ENCODE measurements around the gene ARHGAP25. TPM values are rescaled to one million over a fixed set of nuclear protein-coding genes. Genes with fewer than 3 reads are reported as not detected.
A peak's percentile ranks its signal among the peaks of the same experiment; 100 is the strongest.

Gene ARHGAP25
- total RNA-seq, 1 donor from 2014 or later = 0.08 TPM

DNA sequence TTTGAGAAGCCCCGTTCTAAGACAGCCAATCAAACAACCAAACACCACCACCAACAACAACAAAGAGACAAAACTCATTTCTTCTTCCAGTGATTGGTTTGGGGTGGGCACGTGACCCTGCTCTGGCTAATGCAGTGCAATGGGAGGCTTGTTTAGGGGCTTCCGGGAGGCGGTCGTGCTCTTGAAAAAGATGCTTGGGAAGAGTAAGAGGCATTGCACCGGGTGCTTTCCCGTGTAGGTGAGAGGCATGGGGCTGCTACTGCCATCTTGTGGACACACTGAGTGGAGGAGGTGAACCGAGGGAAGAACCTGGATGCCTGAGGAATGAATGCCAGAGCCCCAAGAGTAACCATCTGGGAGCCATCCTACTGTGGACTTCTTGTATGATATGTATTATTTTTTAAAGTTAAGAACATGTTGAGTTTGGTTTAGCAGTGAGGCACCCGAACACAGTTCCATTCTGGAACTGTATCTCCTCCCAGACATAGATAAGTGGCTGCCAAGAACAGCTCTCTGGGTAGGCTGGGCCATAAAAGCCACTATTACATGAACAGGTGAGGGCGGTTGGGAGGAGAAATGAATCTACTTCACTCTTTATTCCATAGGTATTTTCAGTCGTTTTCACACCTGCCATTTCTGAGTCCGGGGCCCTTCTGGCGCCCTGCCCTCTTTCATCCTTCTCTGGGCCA, 19.1 kb upstream of the ARHGAP25 start:
- TF ChIP-seq, protein P1, sequence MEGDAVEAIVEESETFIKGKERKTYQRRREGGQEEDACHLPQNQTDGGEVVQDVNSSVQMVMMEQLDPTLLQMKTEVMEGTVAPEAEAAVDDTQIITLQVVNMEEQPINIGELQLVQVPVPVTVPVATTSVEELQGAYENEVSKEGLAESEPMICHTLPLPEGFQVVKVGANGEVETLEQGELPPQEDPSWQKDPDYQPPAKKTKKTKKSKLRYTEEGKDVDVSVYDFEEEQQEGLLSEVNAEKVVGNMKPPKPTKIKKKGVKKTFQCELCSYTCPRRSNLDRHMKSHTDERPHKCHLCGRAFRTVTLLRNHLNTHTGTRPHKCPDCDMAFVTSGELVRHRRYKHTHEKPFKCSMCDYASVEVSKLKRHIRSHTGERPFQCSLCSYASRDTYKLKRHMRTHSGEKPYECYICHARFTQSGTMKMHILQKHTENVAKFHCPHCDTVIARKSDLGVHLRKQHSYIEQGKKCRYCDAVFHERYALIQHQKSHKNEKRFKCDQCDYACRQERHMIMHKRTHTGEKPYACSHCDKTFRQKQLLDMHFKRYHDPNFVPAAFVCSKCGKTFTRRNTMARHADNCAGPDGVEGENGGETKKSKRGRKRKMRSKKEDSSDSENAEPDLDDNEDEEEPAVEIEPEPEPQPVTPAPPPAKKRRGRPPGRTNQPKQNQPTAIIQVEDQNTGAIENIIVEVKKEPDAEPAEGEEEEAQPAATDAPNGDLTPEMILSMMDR (IDR thresholded peaks at IDR 0.05; ENCODE audit: insufficient read depth, low read length, poor library complexity, severe bottlenecking) = peak; percentile 65
- Histone ChIP-seq H3K4me3 (ENCODE audit: low read depth, low read length) (no peak overlapping the region), H3K27me3 (ENCODE audit: control insufficient read depth, insufficient read depth, low read length) (no peaks in the 10 kb centered on the region), H3K36me3 (ENCODE audit: control insufficient read depth, insufficient read depth, low read length) (no peaks in the 10 kb centered on the region)
- no peak for DNase-seq (ENCODE audit: low read depth)

DNA sequence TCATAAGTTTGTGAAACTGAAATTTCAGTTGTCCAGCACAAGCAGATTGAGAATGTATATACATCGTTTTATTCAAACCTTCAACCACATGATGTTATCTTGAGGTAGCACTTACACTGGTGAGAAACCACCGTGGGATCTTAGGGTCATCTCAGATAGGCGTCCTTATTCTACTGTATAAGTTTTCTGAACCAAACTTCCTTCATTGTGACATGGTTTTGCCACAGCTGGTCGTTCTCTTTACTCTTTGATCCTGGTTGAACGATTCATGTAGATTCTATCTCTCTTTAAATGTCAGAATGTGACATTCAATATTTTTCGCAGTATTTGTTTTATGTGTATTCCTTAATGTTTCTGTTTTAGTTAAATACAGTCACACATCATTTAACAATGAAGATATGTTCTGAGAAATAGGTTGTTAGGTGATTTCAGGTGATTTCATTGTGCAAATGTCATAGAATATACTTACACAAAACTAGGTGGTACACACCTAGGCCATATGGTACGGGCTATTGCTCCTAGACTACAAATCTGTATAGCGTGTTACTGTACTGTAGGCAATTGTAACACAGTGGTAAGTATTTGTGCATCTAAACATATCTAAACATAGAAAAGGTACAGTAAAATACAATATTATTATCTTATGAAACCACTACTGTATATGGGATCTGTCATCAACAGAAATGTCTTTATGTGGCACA, 17.9 kb upstream of the ARHGAP25 start:
- DNase-seq (ENCODE audit: low read depth) = no peak
- no peaks in the 10 kb centered on the region for H3K36me3 ChIP-seq (ENCODE audit: control insufficient read depth, insufficient read depth, low read length)
- H3K27me3 ChIP-seq (ENCODE audit: control insufficient read depth, insufficient read depth, low read length) = no peaks in the 10 kb centered on the region
- TF ChIP-seq, protein P1 (IDR thresholded peaks at IDR 0.05; ENCODE audit: insufficient read depth, low read length, poor library complexity, severe bottlenecking) = no peak
- H3K4me3 ChIP-seq (ENCODE audit: low read depth, low read length) = no peak overlapping the region

DNA sequence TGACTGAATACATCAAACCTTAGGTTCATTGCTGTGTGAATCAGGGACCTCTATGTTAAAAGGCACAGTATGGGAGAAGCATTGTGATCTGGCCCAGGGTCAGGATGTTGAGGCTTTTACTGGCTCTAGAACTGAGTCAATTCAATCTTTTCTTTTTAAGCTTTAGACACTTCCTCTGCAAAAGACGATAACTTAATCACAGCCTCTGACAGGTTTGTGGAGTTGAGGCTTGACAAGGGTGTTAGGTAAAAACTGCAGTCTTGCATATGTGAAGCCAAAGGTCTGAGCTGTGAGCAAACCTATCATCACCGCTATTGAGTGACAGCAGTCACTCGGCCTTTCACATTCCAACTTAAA, 17.3 kb upstream of the ARHGAP25 start:
- Histone ChIP-seq H3K27me3 (ENCODE audit: control insufficient read depth, insufficient read depth, low read length) (no peaks in the 10 kb centered on the region), H3K4me3 (ENCODE audit: low read depth, low read length) (no peak overlapping the region), H3K36me3 (ENCODE audit: control insufficient read depth, insufficient read depth, low read length) (no peaks in the 10 kb centered on the region)
- TF ChIP-seq, protein P1 (IDR thresholded peaks at IDR 0.05; ENCODE audit: insufficient read depth, low read length, poor library complexity, severe bottlenecking) = no peak
- no peak for DNase-seq (ENCODE audit: low read depth)

DNA sequence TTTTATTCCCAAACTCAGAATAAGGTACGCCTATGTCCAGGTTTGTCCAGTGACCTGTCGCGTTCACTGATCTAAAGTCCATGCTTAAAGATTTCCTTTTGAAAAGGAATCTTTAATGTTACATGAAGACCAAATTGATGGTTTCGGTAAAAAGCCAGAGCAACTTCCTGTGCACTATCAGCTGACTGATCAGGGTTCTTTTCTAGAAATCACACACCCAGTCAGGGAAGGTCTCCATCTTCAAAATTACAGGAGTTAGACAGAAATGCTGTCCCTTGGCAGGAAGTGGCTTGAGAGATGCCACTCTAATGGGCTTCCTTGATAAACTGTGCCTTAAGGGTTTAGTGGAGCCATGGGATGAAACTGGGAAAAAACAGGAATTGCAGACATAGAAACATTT, 14.7 kb upstream of the ARHGAP25 start:
- no peaks in the 10 kb centered on the region for H3K27me3 ChIP-seq (ENCODE audit: control insufficient read depth, insufficient read depth, low read length)
- H3K36me3 ChIP-seq (ENCODE audit: control insufficient read depth, insufficient read depth, low read length) = no peaks in the 10 kb centered on the region
- no peak for DNase-seq (ENCODE audit: low read depth)
- TF ChIP-seq, protein P1 (IDR thresholded peaks at IDR 0.05; ENCODE audit: insufficient read depth, low read length, poor library complexity, severe bottlenecking) = no peak
- H3K4me3 ChIP-seq (ENCODE audit: low read depth, low read length) = no peak overlapping the region

DNA sequence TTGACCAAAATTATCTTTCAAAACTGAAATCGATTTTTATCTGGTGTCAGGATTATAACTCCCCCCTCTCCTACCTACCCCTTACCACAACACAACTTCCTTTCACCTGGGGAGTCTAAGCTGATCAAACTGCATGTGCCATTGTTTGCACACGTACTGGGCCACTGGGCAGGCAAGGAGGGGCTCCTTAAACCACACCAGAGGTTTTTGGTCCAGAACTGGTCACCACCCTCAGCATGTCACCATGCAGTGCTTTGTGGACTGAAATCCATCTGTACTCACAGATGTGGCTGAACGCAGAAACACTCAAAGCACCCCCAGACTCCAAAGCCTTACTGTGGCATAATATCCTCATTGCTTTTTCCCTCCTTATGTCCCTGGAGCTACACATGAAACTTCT, 13.9 kb upstream of the ARHGAP25 start:
- TF ChIP-seq, protein P1 (IDR thresholded peaks at IDR 0.05; ENCODE audit: insufficient read depth, low read length, poor library complexity, severe bottlenecking) = no peak
- H3K27me3 ChIP-seq (ENCODE audit: control insufficient read depth, insufficient read depth, low read length) = no peaks in the 10 kb centered on the region
- DNase-seq (ENCODE audit: low read depth) = no peak
- H3K4me3 ChIP-seq (ENCODE audit: low read depth, low read length) = no peak overlapping the region
- H3K36me3 ChIP-seq (ENCODE audit: control insufficient read depth, insufficient read depth, low read length) = no peaks in the 10 kb centered on the region
